C4-2B (cell line): ENCODE results near the gene PKLR.
"Not testable (repeated sequence)": the region's sequence is repeated elsewhere in the genome, so short reads cannot be mapped to it uniquely, and the experiment has no call there.

Source experiments
- H3K27ac ChIP-seq: fragments of 450-650 bp; 2 replicates; pipeline ENCODE4 v1.5.1; 2017
- CTCF ChIP-seq: fragments of 450-650 bp; conservative IDR thresholded peaks from 2 replicates; pipeline ENCODE4 v1.5.1; 2017; ENCODE audit warnings: mild to moderate bottlenecking
- ZFX ChIP-seq: fragments of 450-650 bp; IDR thresholded peaks from 2 replicates; pipeline ENCODE4 v1.6.1; 2017

PKLR gene

GRCh38 chr1:155301342-155301841, at the start of gene PKLR:
PKLR (minus strand) TSS chr1:155301438; CDS start chr1:155301395, 43 bp downstream.
- no peak for TF ChIP-seq ZFX
- TF ChIP-seq CTCF, result no peak
- H3K27ac ChIP-seq, result no peak within 1 kb of the TSS

GRCh38 chr1:155342842-155343241, 41.6 kb upstream of the PKLR start:
- no peak overlapping the region for H3K27ac ChIP-seq
- TF ChIP-seq ZFX, result no peak
- TF ChIP-seq CTCF, result no peak

- no peak overlapping the region for H3K27ac ChIP-seq
These were observed 38.4 kb upstream of the PKLR start for GRCh38 chr1:155339515-155340097.

GRCh38 chr1:155334962-155335361, 33.7 kb upstream of the PKLR start:
- H3K27ac ChIP-seq, result no peak overlapping the region
- no peak for TF ChIP-seq CTCF
- TF ChIP-seq ZFX, result no peak

More at GRCh38 chr1:155339515-155340097, 38.4 kb upstream of the PKLR start:
- TF ChIP-seq ZFX (no peak), CTCF (no peak)

GRCh38 chr1:155329980-155330598, 28.9 kb upstream of the PKLR start:
- TF ChIP-seq CTCF (no peak), ZFX (no peak)
- H3K27ac ChIP-seq, result no peak overlapping the region

GRCh38 chr1:155328856-155329255, 27.6 kb upstream of the PKLR start:
- H3K27ac ChIP-seq, result not testable (repeated sequence)

GRCh38 chr1:155327981-155328380, 26.7 kb upstream of the PKLR start:
- no peak for TF ChIP-seq CTCF
- TF ChIP-seq ZFX, result no peak
- no peak overlapping the region for H3K27ac ChIP-seq

- no peak for TF ChIP-seq CTCF
- TF ChIP-seq ZFX, result no peak
- H3K27ac ChIP-seq, result no peak overlapping the region
These were observed 25.4 kb upstream of the PKLR start for GRCh38 chr1:155326631-155327037.
